IgD-negative memory B cell (primary cell): ENCODE results near the gene MAZ. TPM values are rescaled to one million over a fixed set of nuclear protein-coding genes. Genes with fewer than 3 reads are reported as not detected.

ENCODE experiments used
- H3K27ac Mint-ChIP-seq, 3 donors: one replicate each; pipeline ENCODE4 v1.8.0; 2020 to 2022; ENCODE audit warnings: mild to moderate bottlenecking in 3 of 3, mixed read lengths in 3 of 3, moderate library complexity in 1 of 3
- H3K27me3 Mint-ChIP-seq: one replicate; pipeline ENCODE4 v1.8.0; 2021; ENCODE audit warnings: mixed read lengths
- H3K36me3 Mint-ChIP-seq: one replicate; pipeline ENCODE4 v1.8.0; 2020; ENCODE audit warnings: mild to moderate bottlenecking, mixed read lengths
- H3K4me1 Mint-ChIP-seq, 3 donors: one replicate each; pipeline ENCODE4 v1.8.0; 2020 to 2022; ENCODE audit warnings: mixed read lengths in 3 of 3, mild to moderate bottlenecking in 1 of 3
- H3K4me3 Mint-ChIP-seq, 4 donors: one replicate each; pipeline ENCODE4 v1.8.0; 2020 to 2022; ENCODE audit warnings: mild to moderate bottlenecking in 4 of 4, mixed read lengths in 4 of 4, moderate library complexity in 3 of 4
- H3K9me3 Mint-ChIP-seq, 3 donors: one replicate each; pipeline ENCODE4 v1.8.0; 2020 to 2021; ENCODE audit warnings: mixed read lengths in 3 of 3, mild to moderate bottlenecking in 1 of 3
- polyA plus RNA-seq: library from polyadenylated mRNA; unstranded; fragments of 300-500 nt; fragmentation: Illumina TruSeq; gene quantifications from one replicate; pipeline ENCODE4 v1.2.3, GENCODE V29; 2021

The MAZ gene
- polyA plus RNA-seq, 1 donor from 2014 or later = 22.9 TPM

DNA sequence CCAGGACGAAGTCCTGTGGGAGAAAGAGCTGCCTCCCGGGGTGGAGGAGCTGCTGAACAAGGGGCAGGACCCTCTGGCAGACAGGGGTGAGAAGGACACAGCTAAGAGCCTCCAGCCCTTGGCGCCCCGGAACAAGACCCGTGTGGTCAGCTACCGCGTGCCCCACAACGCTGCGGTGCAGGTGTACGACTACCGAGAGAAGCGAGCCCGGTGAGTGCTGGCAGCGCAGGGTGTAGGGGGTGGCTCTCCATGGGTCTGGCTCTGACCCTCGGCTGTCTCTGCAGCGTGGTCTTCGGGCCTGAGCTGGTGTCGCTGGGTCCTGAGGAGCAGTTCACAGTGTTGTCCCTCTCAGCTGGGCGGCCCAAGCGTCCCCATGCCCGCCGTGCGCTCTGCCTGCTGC lies 35.3 kb downstream of the MAZ start:
- Mint-ChIP-seq H3K27ac (peak overlapping the region in 1 of 3 donors; percentile 19), H3K36me3 (peaks cover 12% of the 10 kb centered on the region), H3K27me3 (no peaks in the 10 kb centered on the region), H3K4me1 (peaks cover 0 to 2% (median 0%) of the 10 kb centered on the region in 3 donors), H3K9me3 (no peaks in the 10 kb centered on the region), H3K4me3 (no peak overlapping the region)

DNA sequence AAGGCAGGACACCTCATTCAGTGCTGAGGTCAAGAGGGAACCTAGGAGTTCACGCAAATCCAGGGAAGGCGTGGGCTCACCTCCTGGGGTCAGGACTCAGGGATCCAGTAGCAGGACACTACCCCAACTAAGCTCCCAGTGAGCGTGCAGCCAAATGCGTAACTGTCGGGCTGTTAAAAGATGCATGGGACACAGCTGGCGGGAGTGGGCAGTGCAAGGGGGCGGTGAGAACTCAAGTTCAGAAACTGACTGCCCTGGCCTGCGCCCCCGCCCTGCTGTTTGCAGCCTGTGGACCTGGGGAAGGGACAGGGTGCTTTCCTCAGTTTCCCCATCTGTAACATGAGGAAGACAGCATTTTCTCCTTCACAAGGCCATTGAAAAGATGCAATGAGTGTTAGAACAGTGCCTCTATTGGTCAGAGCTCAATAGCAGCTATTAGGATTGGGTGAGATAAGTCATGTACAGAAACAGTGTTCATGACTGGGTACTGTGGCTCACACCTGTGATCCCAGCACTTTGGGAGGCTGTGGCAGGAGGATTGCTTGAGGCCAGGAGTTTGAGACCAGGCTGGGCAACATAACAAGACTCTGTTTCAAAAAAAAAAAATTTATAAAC lies 36.5 kb downstream of the MAZ start:
- Mint-ChIP-seq H3K27ac (no peak overlapping the region), H3K4me1 (peaks cover 0 to 2% (median 0%) of the 10 kb centered on the region in 3 donors), H3K27me3 (no peaks in the 10 kb centered on the region), H3K9me3 (no peaks in the 10 kb centered on the region), H3K36me3 (peaks cover 12% of the 10 kb centered on the region), H3K4me3 (no peak overlapping the region)

DNA sequence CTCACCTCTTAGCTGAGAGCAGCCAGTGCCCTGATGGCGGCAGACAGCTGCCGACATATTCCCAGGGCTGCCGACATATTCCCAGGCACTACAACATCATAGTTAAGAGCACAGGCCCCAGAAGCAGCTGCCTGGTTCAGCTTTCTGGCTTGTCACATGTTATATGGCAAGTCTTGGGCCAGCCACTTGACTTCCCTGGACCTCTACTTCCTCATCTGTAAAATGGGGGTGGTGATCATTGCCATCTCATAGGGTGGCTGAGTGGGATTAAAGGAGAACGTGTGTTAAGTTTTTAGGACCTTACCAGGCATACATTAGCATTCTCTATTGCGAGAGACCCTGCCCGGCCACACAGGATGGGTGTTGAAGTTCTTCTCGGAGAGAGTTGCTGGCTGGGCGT lies 37.6 kb downstream of the MAZ start:
- Mint-ChIP-seq H3K4me3 (no peak overlapping the region), H3K4me1 (peaks cover 0 to 2% (median 0%) of the 10 kb centered on the region in 3 donors), H3K36me3 (peaks cover 12% of the 10 kb centered on the region), H3K27ac (no peak overlapping the region), H3K9me3 (no peaks in the 10 kb centered on the region), H3K27me3 (no peaks in the 10 kb centered on the region)

DNA sequence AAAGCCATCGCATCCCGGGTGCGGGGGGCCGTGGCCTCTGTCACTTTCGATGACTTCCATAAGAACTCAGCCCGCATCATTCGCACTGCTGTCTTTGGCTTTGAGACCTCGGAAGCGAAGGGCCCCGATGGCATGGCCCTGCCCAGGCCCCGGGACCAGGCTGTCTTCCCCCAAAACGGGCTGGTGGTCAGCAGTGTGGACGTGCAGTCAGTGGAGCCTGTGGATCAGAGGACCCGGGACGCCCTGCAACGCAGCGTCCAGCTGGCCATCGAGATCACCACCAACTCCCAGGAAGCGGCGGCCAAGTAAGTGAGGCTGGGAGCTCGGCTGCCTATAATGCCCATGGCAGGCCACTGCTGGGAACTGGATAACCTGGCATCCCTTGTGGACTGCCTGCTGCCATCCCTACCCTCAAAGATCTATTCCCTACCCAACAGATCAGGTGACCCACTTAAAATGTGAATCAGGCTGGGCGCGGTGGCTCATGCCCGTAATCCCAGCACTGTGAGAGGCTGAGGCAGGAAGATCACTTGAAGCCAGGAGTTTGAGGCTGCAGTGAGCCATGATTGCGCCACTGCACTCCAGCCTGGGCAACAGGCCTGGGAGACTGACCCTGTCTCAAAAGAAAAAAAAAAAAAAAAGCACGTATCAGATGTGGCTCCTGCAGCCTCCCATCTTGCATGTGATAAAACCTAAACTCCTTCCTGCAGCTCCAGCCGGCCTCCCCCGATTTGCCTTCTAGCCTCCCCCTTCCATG lies 38.4 kb downstream of the MAZ start:
- no peaks in the 10 kb centered on the region for H3K27me3 Mint-ChIP-seq

GRCh38 chr16:29845656-29846055 lies 39.3 kb downstream of the MAZ start:
- H3K36me3 Mint-ChIP-seq = peaks cover 7% of the 10 kb centered on the region
- peak overlapping the region in 2 of 3 donors; percentile 10 to 31 for H3K27ac Mint-ChIP-seq
- H3K9me3 Mint-ChIP-seq = no peaks in the 10 kb centered on the region
- H3K4me3 Mint-ChIP-seq = peak overlapping the region in 1 of 4 donors; percentile 79
- H3K4me1 Mint-ChIP-seq = peaks cover 0 to 2% (median 0%) of the 10 kb centered on the region in 3 donors
- no peaks in the 10 kb centered on the region for H3K27me3 Mint-ChIP-seq

More for the DNA sequence above, 38.4 kb downstream of the MAZ start:
- H3K27ac Mint-ChIP-seq = peak overlapping the region in 1 of 3 donors; percentile 31
- H3K36me3 Mint-ChIP-seq = peaks cover 12% of the 10 kb centered on the region
- H3K4me3 Mint-ChIP-seq = no peak overlapping the region
- H3K4me1 Mint-ChIP-seq = peaks cover 0 to 2% (median 0%) of the 10 kb centered on the region in 3 donors
- no peaks in the 10 kb centered on the region for H3K9me3 Mint-ChIP-seq

- Mint-ChIP-seq H3K4me3 (no peak overlapping the region), H3K27ac (peak overlapping the region in 2 of 3 donors; percentile 42 to 76), H3K27me3 (no peaks in the 10 kb centered on the region), H3K4me1 (no peaks in the 10 kb centered on the region), H3K36me3 (peaks cover 7% of the 10 kb centered on the region), H3K9me3 (no peaks in the 10 kb centered on the region)
Observed at GRCh38 chr16:29848420-29849297, 42.3 kb downstream of the MAZ start.

GRCh38 chr16:29849505-29849904 lies 43.2 kb downstream of the MAZ start:
- peak overlapping the region in 1 of 3 donors; percentile 78 for H3K27ac Mint-ChIP-seq
- no peaks in the 10 kb centered on the region for H3K4me1 Mint-ChIP-seq
- no peaks in the 10 kb centered on the region for H3K27me3 Mint-ChIP-seq
- no peak overlapping the region for H3K4me3 Mint-ChIP-seq
- H3K36me3 Mint-ChIP-seq = peaks cover 3% of the 10 kb centered on the region
- no peaks in the 10 kb centered on the region for H3K9me3 Mint-ChIP-seq

- Mint-ChIP-seq H3K4me1 (no peaks in the 10 kb centered on the region), H3K27me3 (no peaks in the 10 kb centered on the region), H3K36me3 (peaks cover 3% of the 10 kb centered on the region), H3K4me3 (no peak overlapping the region), H3K9me3 (no peaks in the 10 kb centered on the region), H3K27ac (no peak overlapping the region)
Observed at GRCh38 chr16:29850998-29851397, 44.7 kb downstream of the MAZ start.

DNA sequence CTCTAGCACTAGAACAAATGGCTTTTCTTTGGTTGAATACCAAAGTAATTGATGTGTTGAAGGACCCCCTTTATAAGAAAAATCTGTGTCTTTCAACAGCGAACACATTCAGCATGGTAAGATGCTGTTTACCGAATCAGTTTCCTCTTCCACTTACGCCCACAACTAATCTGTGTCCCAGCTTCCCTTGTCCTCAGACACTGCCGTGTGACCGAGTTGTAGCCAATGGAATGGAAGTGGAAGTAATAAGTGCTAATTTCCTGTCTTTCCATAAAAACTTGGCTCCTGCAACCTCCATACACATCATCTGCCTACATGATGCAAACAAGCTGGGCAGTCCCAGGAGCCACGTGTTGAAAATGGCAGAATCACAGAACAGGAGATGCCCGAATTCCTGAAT lies 46.3 kb downstream of the MAZ start:
- Mint-ChIP-seq H3K4me3 (no peak overlapping the region), H3K27me3 (no peaks in the 10 kb centered on the region), H3K9me3 (no peaks in the 10 kb centered on the region), H3K27ac (no peak overlapping the region), H3K36me3 (peaks cover 4% of the 10 kb centered on the region), H3K4me1 (no peaks in the 10 kb centered on the region)

DNA sequence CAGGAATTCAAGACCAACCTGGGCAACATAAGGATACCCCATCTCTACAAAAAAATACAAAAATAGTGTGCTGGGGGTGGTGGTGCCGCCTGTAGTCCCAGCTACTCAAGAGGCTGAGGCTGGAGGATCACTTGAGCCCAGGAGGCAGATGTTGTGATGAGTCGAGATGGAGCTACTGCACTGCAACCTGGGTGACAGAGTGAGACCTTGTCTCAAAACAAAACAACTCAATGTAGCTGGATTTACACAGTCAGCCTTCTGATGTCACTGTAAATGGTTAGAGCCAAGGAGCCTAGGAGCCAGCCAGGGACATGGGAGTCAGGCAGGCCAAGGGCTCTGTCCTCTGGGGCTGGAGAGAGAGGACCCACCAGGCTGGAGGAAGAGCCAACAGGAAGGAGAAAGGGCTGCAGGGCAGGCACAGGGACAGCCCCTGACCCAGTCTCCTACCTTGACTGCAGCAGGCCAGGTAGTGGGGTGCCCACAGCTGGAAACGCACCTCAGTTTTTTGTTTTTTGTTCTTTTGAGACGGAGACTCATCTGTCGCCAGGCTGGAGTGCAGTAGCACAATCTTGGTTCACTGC lies 48.3 kb downstream of the MAZ start:
- H3K4me1 Mint-ChIP-seq = peaks cover 0 to 3% (median 0%) of the 10 kb centered on the region in 3 donors
- no peaks in the 10 kb centered on the region for H3K9me3 Mint-ChIP-seq
- no peak overlapping the region for H3K27ac Mint-ChIP-seq
- peaks cover 7% of the 10 kb centered on the region for H3K36me3 Mint-ChIP-seq
- peak overlapping the region in 1 of 4 donors; percentile 70 for H3K4me3 Mint-ChIP-seq
- no peaks in the 10 kb centered on the region for H3K27me3 Mint-ChIP-seq

DNA sequence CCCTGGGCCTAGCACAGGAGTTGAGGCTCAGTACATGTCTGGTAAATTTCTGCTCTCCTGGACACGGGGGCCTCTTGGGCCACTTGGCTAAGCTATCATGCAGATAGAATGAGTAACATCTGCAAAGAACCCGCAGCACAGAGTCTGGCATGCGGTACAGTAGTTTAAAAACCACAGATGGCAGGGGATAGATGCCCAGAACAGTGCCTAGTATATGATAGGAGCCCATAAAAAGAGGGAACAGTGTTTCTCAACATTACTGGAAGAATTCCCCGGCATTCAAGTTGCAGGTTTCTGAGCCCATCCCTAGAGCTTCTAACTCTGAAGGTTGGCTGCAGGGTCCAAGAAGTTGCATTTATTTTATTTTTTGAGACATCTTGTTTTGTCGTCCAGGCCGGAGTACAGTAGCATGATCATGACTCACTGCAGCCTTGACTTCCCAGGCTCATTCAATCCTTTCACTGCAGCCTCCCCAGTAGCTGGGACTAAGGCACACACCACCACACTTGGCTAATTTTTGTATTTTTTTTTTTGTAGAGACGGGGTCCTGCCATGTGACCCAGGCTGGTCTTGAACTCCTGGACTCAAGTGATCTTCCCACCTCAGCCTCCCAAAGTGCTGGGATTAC lies 50.9 kb downstream of the MAZ start:
- Mint-ChIP-seq H3K27me3 (no peaks in the 10 kb centered on the region), H3K27ac (peak overlapping the region in 1 of 3 donors; percentile 69), H3K4me1 (peaks cover 7 to 9% (median 8%) of the 10 kb centered on the region in 3 donors), H3K4me3 (peak overlapping the region in 1 of 4 donors; percentile 60), H3K9me3 (no peaks in the 10 kb centered on the region), H3K36me3 (peaks cover 7% of the 10 kb centered on the region)

DNA sequence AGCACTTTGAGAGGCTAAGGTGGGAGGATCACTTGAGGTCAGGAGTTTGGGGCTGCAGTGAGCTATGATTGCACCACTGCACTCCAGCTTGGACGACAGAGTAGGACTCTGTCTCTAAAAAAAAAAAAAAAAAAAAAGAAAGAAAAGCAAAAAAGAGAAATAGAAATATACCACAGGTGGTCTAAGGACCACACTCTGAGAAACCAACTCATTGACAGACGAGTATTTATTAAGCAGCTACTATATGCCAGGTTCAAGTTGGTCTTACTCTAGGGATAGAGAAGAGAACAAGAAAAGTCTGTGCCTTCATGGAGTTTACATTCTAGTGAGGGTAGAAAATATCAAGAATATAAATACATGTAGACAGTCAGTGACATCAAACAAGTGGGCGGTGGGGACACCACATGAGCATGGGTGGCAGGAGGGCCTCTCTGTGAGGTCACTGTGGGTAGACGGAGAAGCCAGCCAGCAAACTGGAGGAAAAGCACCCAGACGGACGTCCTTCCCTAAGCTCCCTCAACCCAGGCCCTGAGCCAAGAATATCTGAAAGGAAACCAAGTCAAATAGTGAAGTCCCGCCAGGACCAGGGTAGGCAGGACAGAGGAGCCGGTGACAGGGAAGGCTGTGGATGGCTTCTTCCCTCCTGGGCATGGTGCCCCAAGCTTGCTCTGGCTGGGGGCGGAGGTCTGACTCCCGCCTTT lies 52.0 kb downstream of the MAZ start:
- Mint-ChIP-seq H3K4me3 (peak overlapping the region in 1 of 4 donors; percentile 56), H3K9me3 (no peaks in the 10 kb centered on the region), H3K4me1 (peaks cover 7 to 11% (median 10%) of the 10 kb centered on the region in 3 donors), H3K36me3 (peaks cover 7% of the 10 kb centered on the region), H3K27ac (no peak overlapping the region), H3K27me3 (no peaks in the 10 kb centered on the region)

- Mint-ChIP-seq H3K36me3 (peaks cover 7% of the 10 kb centered on the region), H3K4me3 (peak overlapping the region in 2 of 4 donors; percentile 10 to 43), H3K27ac (no peak overlapping the region), H3K4me1 (peaks cover 9 to 13% (median 12%) of the 10 kb centered on the region in 3 donors), H3K27me3 (no peaks in the 10 kb centered on the region), H3K9me3 (no peaks in the 10 kb centered on the region)
Observed at GRCh38 chr16:29858974-29859373, 52.6 kb downstream of the MAZ start.

GRCh38 chr16:29860218-29860617 lies 53.9 kb downstream of the MAZ start:
- H3K4me3 Mint-ChIP-seq = peak overlapping the region in 1 of 4 donors; percentile 84
- peaks cover 9 to 13% (median 12%) of the 10 kb centered on the region in 3 donors for H3K4me1 Mint-ChIP-seq
- no peak overlapping the region for H3K27ac Mint-ChIP-seq
- H3K36me3 Mint-ChIP-seq = peaks cover 7% of the 10 kb centered on the region
- H3K27me3 Mint-ChIP-seq = peaks cover under 1% of the 10 kb centered on the region
- H3K9me3 Mint-ChIP-seq = no peaks in the 10 kb centered on the region
